Stimulated activated CD8-positive, alpha-beta memory T cell treated with anti-CD3 and anti-CD28 coated beads, Interleukin-4, amount 100 ng/mL, for 24 hours (primary cell): ENCODE data around the gene C1orf159.

Experiments used
- DNase-seq: peaks from one replicate; pipeline ENCODE4 v3.0.0-alpha.2; 2020; ENCODE audit warnings: low read depth

Gene C1orf159

GRCh38 chr1:1132042-1132950 is 16.4 kb upstream of the C1orf159 start:
- no peak for DNase-seq

GRCh38 chr1:1130206-1131120 is 14.6 kb upstream of the C1orf159 start:
- no peak for DNase-seq

GRCh38 chr1:1129381-1129821 is 13.5 kb upstream of the C1orf159 start:
- DNase-seq, result no peak

- DNase-seq, result no peak
Measured at GRCh38 chr1:1128454-1129139, 12.7 kb upstream of the C1orf159 start.

GRCh38 chr1:1127551-1128451 is 11.9 kb upstream of the C1orf159 start:
- no peak for DNase-seq

GRCh38 chr1:1125945-1126344 is 10.1 kb upstream of the C1orf159 start:
- no peak for DNase-seq

GRCh38 chr1:1124786-1125642 is 9.1 kb upstream of the C1orf159 start:
- no peak for DNase-seq

- DNase-seq, result no peak
Measured at GRCh38 chr1:1124508-1124785, 8.6 kb upstream of the C1orf159 start.

- DNase-seq, result no peak
Measured at GRCh38 chr1:1123581-1124507, 8.0 kb upstream of the C1orf159 start.

- no peak for DNase-seq
Measured at GRCh38 chr1:1122981-1123480, 7.1 kb upstream of the C1orf159 start.

GRCh38 chr1:1122078-1122811 is 6.4 kb upstream of the C1orf159 start:
- peak; percentile 77 for DNase-seq

- DNase-seq, result no peak
Measured at GRCh38 chr1:1121611-1122077, 5.8 kb upstream of the C1orf159 start.

GRCh38 chr1:1120866-1121591 is 5.1 kb upstream of the C1orf159 start:
- no peak for DNase-seq

GRCh38 chr1:1120096-1120495 is 4.2 kb upstream of the C1orf159 start:
- DNase-seq, result no peak

GRCh38 chr1:1119272-1119890 is 3.5 kb upstream of the C1orf159 start:
- no peak for DNase-seq

GRCh38 chr1:1118876-1119220 is 3.0 kb upstream of the C1orf159 start:
- DNase-seq, result no peak
